GOT3 (cell line): Measurements from ENCODE around the gene RAD54L2.
"Not testable (repeated sequence)": the region's sequence is repeated elsewhere in the genome, so short reads cannot be mapped to it uniquely, and the experiment has no call there.

Experiments used
- DNase-seq: peaks from one replicate; lab custom pipeline; 2025; ENCODE audit warnings: mixed read lengths; lab: John Stamatoyannopoulos, UW

The RAD54L2 gene

DNA sequence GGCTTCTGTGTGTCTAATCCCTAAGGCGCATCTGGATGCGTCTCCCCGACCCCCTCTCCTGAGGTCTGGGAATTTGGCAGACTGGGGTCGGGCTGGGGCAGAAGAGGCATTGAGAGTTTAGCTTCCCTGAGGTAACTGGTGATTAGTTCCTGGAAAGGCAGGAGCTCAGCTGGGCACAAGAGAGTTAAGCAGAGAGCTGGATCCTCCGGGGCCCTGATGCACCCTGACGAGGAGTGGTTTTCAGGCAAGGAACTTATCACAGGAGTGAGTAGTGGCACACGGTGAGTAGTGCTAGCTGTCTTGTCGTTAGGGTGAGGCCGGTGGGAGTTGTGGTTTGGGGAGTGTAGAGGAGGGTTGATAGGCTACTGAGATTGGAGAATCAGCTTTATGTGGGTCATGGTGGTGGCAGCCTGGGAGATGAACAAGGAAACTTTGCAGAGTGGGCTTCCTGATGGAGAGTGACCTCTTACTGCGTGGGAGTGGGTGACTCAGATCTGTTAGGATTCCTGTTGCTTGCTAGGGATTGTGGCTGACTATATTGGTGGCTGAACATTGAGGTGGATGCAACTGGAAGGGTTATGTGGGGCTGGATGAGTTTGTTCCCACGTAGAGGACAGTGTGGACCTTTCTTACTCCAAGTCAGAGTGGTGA is 897 bp downstream of the RAD54L2 start:
- DNase-seq = peak; percentile 32

DNA sequence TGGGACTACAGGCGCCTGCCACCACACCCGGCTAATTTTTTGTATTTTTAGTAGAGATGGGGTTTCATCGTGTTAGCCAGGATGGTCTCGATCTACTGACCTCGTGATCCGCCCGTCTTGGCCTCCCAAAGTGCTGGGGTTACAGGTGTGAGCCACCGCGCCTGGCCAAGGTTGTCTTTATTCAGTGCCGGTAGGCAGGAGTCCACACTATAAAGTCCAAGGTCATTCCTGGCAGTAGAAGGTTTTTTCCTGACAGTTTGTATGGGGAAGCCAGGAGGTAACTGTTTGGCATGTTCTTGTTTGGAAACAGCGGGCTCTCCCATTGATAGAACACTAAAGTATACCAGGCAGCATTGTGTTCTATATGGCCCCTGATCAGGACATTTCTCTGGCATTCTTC is 4.1 kb downstream of the RAD54L2 start:
- not testable (repeated sequence) for DNase-seq

DNA sequence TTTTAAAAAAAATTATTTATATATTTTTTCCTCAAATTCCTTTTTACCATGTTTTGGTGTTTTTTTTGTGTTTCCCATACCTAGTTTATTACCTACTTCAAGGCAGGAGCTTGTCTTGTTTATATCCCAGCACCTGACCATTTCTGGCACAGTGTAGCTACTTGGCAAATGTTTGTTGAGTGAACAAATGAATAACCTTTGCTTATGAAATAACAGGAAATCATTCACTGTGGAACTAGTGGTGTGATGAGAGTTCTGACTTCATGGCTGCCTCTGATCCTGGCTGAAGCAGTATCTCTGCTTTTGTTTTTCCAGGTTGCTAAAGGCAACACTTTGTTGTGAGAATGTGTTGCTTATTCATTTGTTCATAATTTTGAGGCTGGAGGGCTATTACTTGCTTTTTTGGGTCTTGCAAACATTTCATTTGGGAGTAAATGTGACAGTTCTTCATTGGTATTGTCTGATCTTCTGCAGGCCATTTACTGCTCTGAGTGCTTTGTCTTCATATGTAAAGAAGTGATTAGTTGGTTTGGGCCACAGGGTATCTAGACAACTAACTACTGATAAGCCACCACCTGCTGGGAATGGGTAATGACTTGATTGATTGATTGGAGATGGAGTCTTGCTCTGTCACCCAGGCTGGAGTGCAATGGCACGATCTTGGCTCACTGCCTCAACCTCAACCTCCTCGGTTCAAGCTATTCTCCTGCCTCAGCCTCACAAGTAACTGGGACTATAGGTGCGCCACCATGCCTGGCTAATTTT is 5.7 kb downstream of the RAD54L2 start:
- DNase-seq = no peak

DNA sequence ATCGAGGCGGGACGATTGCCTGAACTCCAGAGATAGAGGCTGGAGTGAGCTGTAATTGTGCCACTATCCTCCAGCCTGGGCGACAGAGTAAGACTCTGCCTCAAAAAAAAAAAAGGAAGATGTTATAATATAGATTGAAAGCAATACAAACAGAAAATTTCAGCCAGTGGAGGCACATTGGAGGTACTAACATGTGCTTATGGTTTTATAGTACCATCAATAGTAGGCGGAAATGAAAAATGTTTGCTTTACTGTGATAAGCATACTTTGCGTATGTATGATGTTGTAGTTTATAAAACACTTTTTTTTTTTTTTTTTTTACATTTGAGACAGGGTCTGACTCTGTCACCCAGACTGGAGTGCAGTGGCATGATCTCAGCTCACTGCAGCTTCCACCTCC is 8.8 kb downstream of the RAD54L2 start:
- no peak for DNase-seq

DNA sequence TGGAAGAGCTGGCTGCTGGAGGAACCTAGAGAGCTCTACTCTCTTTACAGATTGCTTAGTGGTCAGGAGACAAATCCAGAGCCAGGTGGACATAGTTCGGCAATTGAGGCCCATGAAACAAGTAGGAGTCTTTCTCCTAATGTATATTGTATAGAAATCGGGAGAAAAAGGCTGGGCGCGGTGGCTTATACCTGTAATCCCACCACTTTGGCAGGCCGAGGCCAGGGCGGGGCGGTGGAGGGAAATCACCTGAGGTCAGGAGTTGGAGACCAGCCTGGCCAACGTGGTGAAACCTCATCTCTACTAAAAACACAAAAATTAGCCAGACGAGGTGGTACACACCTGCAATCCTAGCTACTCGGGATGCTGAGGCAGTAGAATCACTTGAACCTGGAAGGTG is 10.8 kb downstream of the RAD54L2 start:
- DNase-seq = no peak

DNA sequence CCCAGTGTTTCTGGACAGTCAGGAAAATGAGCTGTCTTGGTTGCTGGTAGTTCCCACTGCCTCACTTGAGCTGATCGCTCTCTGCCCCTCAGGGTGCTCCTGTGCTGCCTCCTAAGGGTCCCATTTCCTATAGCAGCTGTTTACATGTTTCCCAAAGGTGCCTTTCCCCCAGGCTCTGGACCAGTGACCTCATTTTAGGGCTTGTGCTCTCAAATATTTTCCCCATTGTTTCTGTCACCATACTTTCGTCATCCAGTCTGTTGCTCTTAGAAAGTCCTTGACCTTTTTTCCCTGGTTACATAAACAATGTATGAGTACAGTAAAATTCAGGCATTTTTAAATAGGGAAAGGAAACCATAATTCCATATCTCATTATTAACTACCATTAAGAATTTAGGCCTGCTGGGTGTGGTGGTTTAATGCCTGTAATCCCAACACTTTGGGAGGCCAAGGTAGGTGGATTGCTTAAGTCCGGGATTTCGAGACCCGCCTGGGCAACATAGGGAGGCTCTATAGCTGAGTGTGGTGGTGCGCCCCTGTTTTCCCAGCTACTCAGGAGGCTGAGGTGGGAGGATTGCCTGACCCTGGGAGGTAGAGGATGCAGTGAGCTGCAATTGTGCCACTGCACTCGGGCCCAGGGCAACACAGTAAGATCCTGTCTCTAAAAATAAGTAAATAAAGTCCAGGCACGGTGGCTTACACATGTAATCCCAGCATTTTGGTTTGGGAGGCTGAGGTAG is 11.7 kb downstream of the RAD54L2 start:
- no peak for DNase-seq

DNA sequence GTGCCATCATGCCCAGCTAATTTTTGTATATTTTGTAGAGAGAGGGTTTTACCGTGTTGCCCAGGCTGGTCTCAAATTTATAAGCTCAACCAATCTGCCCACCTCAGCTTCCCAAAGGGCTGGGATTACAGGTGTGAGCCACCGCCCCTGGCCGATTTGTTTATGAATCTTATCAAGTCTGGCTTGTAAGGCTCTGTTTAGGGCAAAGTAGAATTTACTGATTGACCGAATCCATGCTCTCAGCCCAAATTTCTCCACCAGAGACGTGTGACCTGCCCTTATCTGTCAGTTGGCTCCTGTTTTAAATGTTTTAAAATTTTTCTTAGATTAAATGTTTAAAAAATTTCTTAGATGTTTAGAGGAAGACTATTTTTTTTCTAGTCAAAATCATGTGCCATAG is 19.5 kb downstream of the RAD54L2 start:
- no peak for DNase-seq

DNA sequence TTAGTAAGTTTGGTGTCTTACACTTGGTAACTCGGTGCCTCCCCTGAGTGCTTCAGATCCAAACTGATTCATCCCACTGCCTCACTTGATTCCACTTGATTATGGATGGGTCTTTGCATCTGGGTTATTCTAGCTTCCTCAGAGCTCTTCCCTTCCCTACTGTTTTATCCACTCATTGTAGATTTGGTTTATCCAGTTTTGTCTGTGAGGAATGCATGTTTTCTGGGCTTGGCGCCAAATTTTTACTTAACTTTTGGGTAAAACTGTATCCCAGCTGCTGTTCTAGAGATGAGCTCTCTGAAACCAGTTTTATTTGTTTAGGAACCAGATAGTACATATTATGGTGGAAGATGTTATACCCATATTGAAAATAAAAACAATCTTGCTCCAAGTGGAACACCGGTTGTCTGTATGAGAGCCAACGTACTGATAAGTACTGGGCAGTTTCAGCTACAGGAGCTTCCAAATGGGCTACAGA is 20.9 kb downstream of the RAD54L2 start:
- DNase-seq = no peak

DNA sequence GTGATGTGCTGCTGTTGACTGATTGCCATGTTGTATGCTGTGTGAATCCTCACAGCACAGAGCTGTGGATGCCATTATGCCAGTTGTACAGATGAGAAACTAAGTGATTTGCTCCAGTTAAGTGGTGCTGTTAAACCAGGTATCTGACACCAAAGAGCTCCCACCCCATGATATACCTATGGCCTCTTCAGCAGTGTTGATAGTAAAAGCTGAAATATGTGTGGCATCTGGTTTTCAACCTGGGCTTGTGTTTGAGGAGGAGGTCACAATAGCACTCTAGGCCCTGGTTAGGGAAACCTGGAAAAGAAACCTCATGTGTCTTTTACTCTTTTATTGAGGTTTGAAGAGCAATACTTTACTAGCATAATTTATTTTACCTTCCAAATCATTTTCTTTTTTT is 21.4 kb downstream of the RAD54L2 start:
- no peak for DNase-seq

DNA sequence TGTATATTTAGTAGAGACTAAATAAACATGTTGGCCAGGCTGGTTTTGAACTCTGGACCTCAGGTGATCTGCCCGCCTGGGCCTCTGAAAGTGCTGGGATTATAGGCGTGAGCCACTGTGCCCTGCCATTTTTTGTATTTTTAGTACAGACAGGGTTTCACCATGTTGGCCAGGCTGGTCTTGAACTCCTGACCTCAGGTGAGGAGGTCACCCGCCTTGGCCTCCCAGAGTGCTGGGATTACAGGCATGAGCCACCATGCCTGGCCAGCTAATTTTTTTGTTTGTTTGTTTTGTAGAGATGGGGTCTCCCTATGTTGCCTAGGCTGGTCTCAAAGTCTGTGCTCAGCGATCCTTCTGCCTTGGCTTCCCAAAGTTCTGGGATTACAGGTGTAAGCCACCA is 23.9 kb downstream of the RAD54L2 start:
- DNase-seq = not testable (repeated sequence)

DNA sequence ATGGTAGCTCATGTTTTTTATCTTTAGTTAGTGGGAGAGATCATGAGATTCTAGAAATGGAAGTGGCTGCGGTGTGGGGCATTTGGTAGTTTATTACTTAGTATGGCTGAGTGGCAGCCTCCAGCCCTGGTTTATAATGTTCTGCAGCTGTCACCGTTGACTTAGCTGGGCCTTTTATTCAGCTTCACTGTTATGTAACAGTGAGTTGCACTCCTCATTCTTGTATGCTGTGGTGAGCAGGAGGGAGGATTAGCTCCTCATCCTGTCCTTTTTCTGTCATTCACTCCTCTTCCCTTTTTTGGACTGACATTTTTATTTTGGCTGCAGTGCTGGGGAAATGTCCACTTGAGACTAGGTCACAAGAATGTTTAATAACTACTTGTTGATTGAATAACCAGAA is 29.5 kb downstream of the RAD54L2 start:
- DNase-seq = no peak

DNA sequence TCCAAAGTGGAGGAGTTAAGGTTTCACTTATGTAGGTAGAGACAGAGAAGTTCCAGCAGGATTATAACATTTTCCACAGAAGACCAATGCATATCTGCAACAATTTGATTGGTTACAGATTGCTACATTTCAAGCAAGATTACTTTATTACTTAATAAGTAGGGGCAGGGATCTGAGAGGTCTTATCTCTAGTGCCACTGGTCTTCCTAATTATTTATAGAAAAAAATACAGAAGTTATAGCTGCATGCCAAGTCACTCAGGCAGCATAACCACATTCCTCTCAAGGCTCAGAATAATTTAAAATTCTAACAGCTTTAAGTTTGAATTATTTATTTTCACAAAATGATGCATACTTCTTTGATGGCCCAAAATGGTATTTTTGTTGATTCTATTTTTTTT is 30.5 kb downstream of the RAD54L2 start:
- no peak for DNase-seq

DNA sequence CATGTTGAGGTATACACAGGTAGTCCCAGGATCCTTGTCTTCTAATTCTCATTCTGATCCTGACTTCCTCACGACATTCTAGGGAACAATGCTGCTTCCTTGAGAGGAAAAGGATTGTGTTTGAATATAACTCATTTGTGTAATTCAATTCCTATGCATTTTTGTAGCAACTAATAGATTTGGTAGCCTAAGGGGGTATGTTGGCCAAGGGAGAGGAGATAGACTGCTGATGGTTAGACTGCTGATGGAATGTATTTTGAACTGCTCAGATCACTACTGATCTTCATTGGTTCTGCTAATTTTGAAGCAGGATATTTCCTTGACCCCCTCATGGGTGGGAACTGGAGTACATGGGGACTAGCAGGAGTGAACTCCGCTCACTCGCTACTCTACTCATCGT is 39.7 kb downstream of the RAD54L2 start:
- no peak for DNase-seq

DNA sequence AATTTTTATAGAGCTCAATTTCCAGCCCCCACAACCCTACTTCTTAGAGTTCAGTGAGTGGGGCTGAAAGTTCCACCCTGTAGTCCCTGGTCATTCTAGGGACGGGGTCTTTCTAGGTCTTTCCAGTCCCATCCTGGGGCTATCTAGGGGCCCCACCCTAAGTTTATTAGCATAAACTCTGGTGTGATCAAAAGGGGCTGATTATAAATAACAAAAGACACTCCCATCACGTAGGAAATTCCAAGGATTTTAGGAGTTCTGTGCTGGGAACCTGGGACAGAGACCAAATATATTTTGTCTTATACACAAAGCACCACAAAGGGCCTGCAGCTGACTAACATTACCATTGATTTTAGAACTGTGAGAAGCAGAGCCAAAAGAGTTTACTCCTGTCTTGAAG is 41.9 kb downstream of the RAD54L2 start:
- DNase-seq = no peak

DNA sequence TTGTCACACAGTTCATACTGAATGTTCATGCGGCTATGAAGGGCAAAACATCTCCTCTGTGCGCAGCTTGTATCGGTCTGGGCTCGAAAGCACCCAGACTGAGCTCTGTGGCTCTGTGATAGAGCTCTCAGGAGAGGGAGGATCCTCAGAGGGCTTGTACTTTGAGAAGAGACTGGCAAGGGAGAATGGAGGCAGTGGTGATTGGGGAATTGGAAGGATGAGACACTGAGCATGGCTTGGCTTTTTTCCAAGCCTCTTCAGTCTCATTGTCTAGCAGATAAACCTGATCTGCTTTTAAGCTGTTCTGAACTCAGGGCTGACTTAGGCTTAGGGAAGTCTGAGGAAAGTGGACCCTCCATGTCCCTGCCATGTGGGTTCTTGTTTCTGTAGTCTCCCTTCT is 43.0 kb downstream of the RAD54L2 start:
- DNase-seq = no peak

DNA sequence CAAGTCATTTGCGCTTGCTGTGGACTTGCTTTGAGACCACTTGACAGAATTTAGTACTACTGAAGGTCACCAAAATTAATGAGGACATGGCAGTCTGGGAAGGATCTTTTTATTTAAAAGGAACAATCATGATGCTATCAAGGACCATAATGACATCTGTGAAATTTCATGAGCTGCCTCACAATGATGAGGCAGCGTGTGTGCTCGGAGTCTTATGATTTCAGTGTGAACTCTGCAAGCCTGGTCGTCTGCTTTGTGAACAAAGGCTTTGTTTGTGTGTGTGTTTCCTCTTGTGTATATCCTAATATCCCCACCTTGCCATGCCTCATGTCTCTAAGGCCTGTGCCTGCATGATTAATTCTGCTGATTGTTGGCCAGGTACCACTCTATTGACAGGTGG is 46.7 kb downstream of the RAD54L2 start:
- no peak for DNase-seq

DNA sequence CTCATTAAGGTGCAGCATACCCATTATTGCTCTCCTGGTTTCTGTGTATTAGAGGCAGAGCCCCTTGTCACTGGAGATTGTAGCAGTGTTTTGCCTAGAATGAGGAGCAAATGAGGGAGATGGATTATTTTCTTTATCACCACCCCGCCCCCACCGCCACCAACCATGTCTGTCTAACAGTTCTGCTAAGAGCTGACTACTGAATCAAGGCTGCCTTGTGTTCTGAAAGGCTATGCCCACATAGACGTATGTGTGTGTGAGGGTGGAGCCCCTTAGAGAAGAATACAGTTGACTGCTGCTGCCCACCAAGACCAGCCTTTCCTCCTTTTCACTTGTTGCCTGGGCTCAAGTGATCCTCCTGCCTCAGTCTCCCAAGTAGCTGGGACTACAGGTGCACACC is 47.4 kb downstream of the RAD54L2 start:
- no peak for DNase-seq
